K562 (cell line): Measurements from ENCODE around the gene MDM4. TPM values are rescaled to one million over a fixed set of nuclear protein-coding genes. Genes with fewer than 3 reads are reported as not detected.
A peak's percentile ranks its signal among the peaks of the same experiment; 100 is the strongest.

Experiments
- ARNT ChIP-seq, 2 experiments: fragments of 450-650 bp; IDR thresholded peaks; 2 replicates each; pipeline ENCODE4 v1.6.1; 2016; ENCODE audit warnings: mild to moderate bottlenecking in 1 of 2
- CHD1 ChIP-seq: fragments of 200-600 bp; sonication (generic); IDR thresholded peaks from one replicate; pipeline ENCODE4 v1.6.1; 2012; ENCODE audit warnings: mild to moderate bottlenecking, moderate library complexity, low read length, inconsistent platforms
- CHD2 ChIP-seq: IDR thresholded peaks from 2 replicates; pipeline ENCODE4 v1.6.1; 2011; ENCODE audit warnings: low read depth, low read length
- CREB3 ChIP-seq: fragments of 450-650 bp; conservative IDR thresholded peaks from 2 replicates; pipeline ENCODE4 v1.6.1; 2016; ENCODE audit warnings: missing genetic modification characterization, low read depth, mild to moderate bottlenecking, missing compliant biosample characterization, moderate library complexity
- CTBP1 ChIP-seq: fragments of 450-650 bp; IDR thresholded peaks from 2 replicates; pipeline ENCODE4 v1.6.1; 2016; ENCODE audit warnings: borderline replicate concordance
- GTF2F1 ChIP-seq: IDR thresholded peaks from 2 replicates; pipeline ENCODE4 v1.6.1; 2011; ENCODE audit warnings: low read depth, low read length, improper control_type of control experiment
- JUN ChIP-seq, 2 experiments: sonication (generic) in 1 of 2; formaldehyde crosslinking in 1 of 2; IDR thresholded peaks; 2 replicates each; pipeline versions ENCODE4 v1.6.1 to v1.8.0; 2012 to 2022; ENCODE audit warnings: borderline replicate concordance in 2 of 2, mild to moderate bottlenecking in 2 of 2, improper control_type of control experiment in 1 of 2, low read depth in 1 of 2, low read length in 1 of 2, missing genetic modification reagents in 1 of 2
- KDM1A ChIP-seq, 2 experiments: fragments of 450-650 bp; IDR thresholded peaks; 2 replicates each; pipeline ENCODE4 v1.6.1; 2016; ENCODE audit warnings: mild to moderate bottlenecking in 2 of 2
- MCM7 ChIP-seq, 2 experiments: fragments of 450-650 bp; IDR thresholded peaks; 2 replicates each; pipeline ENCODE4 v1.6.1; 2016 to 2018
- MTF1 ChIP-seq: fragments of 250-450 bp; sonication (Bioruptor Pico); IDR thresholded peaks from 2 replicates; pipeline ENCODE4 v1.9.0; 2021; ENCODE audit warnings: moderate library complexity, mild to moderate bottlenecking, inconsistent platforms, borderline replicate concordance
- NR3C1 ChIP-seq: sonication (generic); formaldehyde crosslinking; IDR thresholded peaks from 2 replicates; pipeline ENCODE4 v1.8.1; 2022; ENCODE audit warnings: missing genetic modification reagents
- POLR2H ChIP-seq: IDR thresholded peaks from 2 replicates; pipeline ENCODE4 v1.6.1; 2016; ENCODE audit warnings: missing genetic modification characterization, low read depth, mild to moderate bottlenecking, control low read depth, missing compliant biosample characterization, moderate library complexity
- SAFB ChIP-seq: fragments of 200-400 bp; formaldehyde crosslinking; IDR thresholded peaks from 2 replicates; pipeline ENCODE4 v1.6.1; 2017; ENCODE audit warnings: low read depth, low read length, borderline replicate concordance
- SMAD4 ChIP-seq: fragments of 250-450 bp; sonication (Bioruptor Pico); conservative IDR thresholded peaks from 2 replicates; pipeline ENCODE4 v1.8.0; 2021; ENCODE audit warnings: inconsistent platforms, mild to moderate bottlenecking, moderate library complexity
- SREBF2 ChIP-seq: sonication (generic); formaldehyde crosslinking; IDR thresholded peaks from 2 replicates; pipeline ENCODE4 v1.4.0; 2020; ENCODE audit warnings: mild to moderate bottlenecking, missing genetic modification reagents
- TAL1 ChIP-seq: fragments of 450-650 bp; IDR thresholded peaks from 2 replicates; pipeline ENCODE4 v1.6.1; 2016; ENCODE audit warnings: mild to moderate bottlenecking
- ZBTB49 ChIP-seq: sonication (generic); formaldehyde crosslinking; IDR thresholded peaks from 2 replicates; pipeline ENCODE4 v1.8.0; 2022; ENCODE audit warnings: missing genetic modification reagents, mild to moderate bottlenecking, borderline replicate concordance
- ZNF184 ChIP-seq: sonication (generic); formaldehyde crosslinking; IDR thresholded peaks from 2 replicates; pipeline ENCODE4 v1.5.0; 2020; ENCODE audit warnings: missing genetic modification reagents
- ZNF217 ChIP-seq: sonication (generic); formaldehyde crosslinking; IDR thresholded peaks from 2 replicates; pipeline ENCODE4 v1.8.0; 2022; ENCODE audit warnings: mild to moderate bottlenecking, missing genetic modification reagents
- ZNF224 ChIP-seq: sonication (generic); formaldehyde crosslinking; IDR thresholded peaks from 2 replicates; pipeline ENCODE4 v1.8.0; 2022; ENCODE audit warnings: mild to moderate bottlenecking, missing genetic modification reagents
- ZNF717 ChIP-seq: fragments of 250-450 bp; sonication (Bioruptor Pico); IDR thresholded peaks from 2 replicates; pipeline ENCODE4 v1.5.0; 2021
- polyA plus RNA-seq, 8 experiments: library from polyadenylated mRNA; depleted of rRNA in 4 of 8; stranded (reverse) in 5 of 8; unstranded in 3 of 8; fragments of >200 nt; fragmentation: Nextera tagmentation in 2 of 8; fragmentation: Illumina TruSeq in 1 of 8; extraction: Ambion mirVana in 2 of 8; extraction: Trizol in 1 of 8; gene quantifications; 2 replicates each; pipeline versions ENCODE4 v1.2.1 to v1.2.3, GENCODE V29; 2011 to 2014; ENCODE audit warnings: inconsistent platforms in 1 of 8, missing spikeins in 1 of 8
- total RNA-seq, 7 experiments: library from RNA; depleted of rRNA in 6 of 7; stranded (reverse); fragments of >200 nt in 6 of 7; fragmentation: Illumina TruSeq in 2 of 7; extraction: Trizol in 2 of 7; gene quantifications; 2 replicates each; pipeline versions ENCODE4 v1.2.1 to v1.2.3, GENCODE V29; 2011 to 2021; ENCODE audit warnings: low replicate concordance in 1 of 7
- TF ChIP-seq, protein P1 (sequence below): fragments of 250-450 bp; sonication (Bioruptor Pico); IDR thresholded peaks from 2 replicates; pipeline ENCODE4 v1.5.0; 2021

Gene MDM4
- total and polyA plus RNA-seq, 9 of the 15 experiments (the other 6 are each of a cell fraction or from before 2014, with no cell fraction given) = 3.3 to 61.7 (median 21.2) TPM

- TF ChIP-seq CTBP1 (no peak; the same call in 1 of the 2 replicates), NR3C1 (CRISPR knock-in tag) (no peak), GTF2F1 (no peak), CREB3 (tag) (no peak), TAL1 (peak; percentile 28), CHD1 (peak; percentile 53), MTF1 (CRISPR knock-in tag) (peak; percentile 5; the same call in 1 of the 2 replicates), SMAD4 (CRISPR knock-in tag) (no peak), CHD2 (0 out of 2 replicates have a peak, but pooled peaks have one; percentile 29), ZNF717 (CRISPR knock-in tag) (no peak), ZNF184 (CRISPR knock-in tag) (no peak), POLR2H (tag) (peak; percentile 100), ZBTB49 (CRISPR knock-in tag) (no peak), JUN (IDR thresholded peaks at IDR 0.05; ENCODE audit: borderline replicate concordance, low read depth, low read length) (peak; percentile 34; the same call in 1 of the 2 replicates), JUN (CRISPR knock-in tag; IDR thresholded peaks at IDR 0.05; ENCODE audit: borderline replicate concordance) (no peak), ZNF217 (no peak), MCM7 (IDR thresholded peaks at IDR 0.05) (no peak), SREBF2 (no peak), KDM1A (IDR thresholded peaks at IDR 0.05) (peak in 1 of 2 experiments; percentile 57; a peak in 1 of 4 replicates), ARNT (IDR thresholded peaks at IDR 0.05) (peak; percentile 66 to 93), SAFB (no peak), ZNF224 (CRISPR knock-in tag) (no peak)
- TF ChIP-seq, protein P1, sequence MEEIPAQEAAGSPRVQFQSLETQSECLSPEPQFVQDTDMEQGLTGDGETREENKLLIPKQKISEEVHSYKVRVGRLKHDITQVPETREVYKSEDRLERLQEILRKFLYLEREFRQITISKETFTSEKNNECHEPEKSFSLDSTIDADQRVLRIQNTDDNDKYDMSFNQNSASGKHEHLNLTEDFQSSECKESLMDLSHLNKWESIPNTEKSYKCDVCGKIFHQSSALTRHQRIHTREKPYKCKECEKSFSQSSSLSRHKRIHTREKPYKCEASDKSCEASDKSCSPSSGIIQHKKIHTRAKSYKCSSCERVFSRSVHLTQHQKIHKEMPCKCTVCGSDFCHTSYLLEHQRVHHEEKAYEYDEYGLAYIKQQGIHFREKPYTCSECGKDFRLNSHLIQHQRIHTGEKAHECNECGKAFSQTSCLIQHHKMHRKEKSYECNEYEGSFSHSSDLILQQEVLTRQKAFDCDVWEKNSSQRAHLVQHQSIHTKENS (CRISPR knock-in tag) = peak; percentile 56; the same call in 1 of the 2 replicates
Observed at GRCh38 chr1:204506201-204506968, 9.8 kb upstream of the MDM4 start (continued).
